ENCODE data around the gene DQX1. TPM values are rescaled to one million over a fixed set of nuclear protein-coding genes. Genes with fewer than 3 reads are reported as not detected.

The DQX1 gene
- total RNA-seq, 1 donor from 2014 or later: not detected

- ATAC-seq (ENCODE audit: poor library complexity) (no peak), DNase-seq (no peak)
- intact Hi-C loops (cut with DNase I): no loop called here
These were observed 30.9 kb upstream of the DQX1 start for GRCh38 chr2:74556831-74557370.

DNA sequence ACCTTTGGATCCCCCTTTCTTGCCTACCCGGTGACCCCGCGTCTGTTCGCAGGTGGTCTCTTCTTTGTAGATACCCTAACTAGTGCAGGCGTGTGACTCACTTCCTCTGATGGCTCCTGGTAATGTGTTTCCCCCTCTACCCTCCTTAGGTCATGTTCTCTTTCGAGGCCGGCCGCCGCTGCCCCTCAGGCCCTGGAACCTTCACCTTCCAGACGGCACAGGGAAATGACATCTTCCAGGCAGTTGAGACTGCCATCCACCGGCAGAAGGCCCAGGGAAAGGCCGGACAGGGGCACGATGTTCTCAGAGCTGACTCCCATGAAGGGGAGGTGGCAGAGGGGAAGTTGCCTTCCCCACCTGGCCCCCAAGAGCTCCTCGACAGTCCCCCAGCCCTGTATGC, 30.1 kb upstream of the DQX1 start:
- DNase-seq: no peak
- ATAC-seq (ENCODE audit: poor library complexity): no peak
- intact Hi-C loops (cut with DNase I): no loop called here

DNA sequence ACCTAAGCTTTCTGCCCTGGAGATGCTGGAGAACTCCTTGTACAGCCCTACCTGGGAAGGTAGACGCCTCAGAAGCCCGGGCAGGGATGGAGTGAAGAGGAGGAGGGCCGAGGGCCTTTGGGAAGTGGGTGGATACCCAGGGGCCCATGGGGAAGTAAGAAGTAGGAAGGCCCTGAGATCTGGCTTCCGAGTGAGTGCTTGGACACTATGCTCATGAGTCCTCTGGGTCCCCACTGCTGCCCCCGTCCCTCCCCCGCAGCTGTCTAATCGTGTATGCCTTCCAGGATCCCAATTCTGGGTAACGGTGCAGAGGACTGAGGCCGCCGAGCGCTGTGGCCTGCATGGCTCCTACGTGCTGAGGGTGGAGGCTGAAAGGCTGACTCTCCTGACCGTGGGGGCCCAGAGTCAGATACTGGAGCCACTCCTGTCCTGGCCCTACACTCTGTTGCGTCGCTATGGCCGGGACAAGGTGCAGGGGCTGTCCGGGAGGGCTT, 29.6 kb upstream of the DQX1 start:
- ATAC-seq (ENCODE audit: poor library complexity): no peak
- intact Hi-C loops (cut with DNase I): no loop called here
- peak; percentile 49 for DNase-seq

- DNase-seq (peak; percentile 73), ATAC-seq (ENCODE audit: poor library complexity) (peak; percentile 45)
- intact Hi-C loops (cut with DNase I): no loop called here
These were observed 28.9 kb upstream of the DQX1 start for GRCh38 chr2:74554820-74555531.

- intact Hi-C loops (cut with DNase I): no loop called here
- ATAC-seq (ENCODE audit: poor library complexity) (peak; percentile 90), DNase-seq (peak; percentile 94)
These were observed 28.1 kb upstream of the DQX1 start, which contains the start of the genes DOK1 and LOXL3 for GRCh38 chr2:74553892-74554819. Gene DOK1, plus strand, starts transcription at chr2:74554720. Its CDS starts 35 bp downstream, at chr2:74554755. Gene LOXL3, minus strand, starts transcription at chr2:74553942. Its CDS starts 1,308 bp downstream, at chr2:74552634.

DNA sequence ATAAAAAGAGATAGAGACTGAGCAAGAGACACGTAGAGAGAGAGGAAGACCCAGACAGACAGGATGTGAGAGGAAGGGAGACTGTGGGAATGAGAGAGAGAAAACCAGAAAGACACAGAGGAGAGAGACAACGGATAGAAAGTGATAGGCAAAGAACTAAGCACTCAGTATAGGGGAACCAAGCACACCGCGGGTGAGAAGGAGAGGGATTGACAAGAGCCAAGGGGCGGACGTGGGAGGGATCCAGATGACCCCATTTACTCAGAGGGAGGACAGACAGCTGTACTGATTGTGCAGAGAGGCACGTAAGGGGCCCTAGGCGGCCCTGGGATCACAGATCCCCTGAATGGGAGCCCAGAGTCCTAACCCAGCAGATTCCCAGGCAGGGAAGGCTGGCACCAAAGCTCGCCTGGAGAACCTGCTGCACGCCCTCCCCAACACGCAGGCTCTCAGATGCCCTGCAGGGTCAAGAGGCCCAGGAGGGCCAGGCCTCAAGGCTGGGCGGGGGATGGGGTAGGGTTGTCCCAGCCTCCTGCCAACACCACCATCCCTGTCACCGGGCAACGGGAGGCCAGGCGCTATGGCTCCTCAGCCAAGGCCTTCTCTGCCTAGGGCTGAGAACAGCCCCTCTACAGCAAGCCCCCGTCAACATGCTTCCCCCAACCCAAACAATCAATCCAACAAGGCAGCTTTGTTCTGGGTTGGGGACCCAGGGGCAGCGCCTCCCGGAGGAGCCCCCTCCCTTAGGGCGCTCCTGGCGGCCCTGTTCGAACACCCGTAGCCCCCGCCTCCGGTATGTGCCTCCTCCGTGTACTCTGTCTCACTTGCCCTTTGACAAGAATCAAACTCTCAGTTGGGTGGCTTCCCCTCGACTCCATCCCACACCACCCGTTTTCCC, 27.1 kb upstream of the DQX1 start:
- DNase-seq: no peak
- intact Hi-C loops (cut with DNase I): no loop called here
- ATAC-seq (ENCODE audit: poor library complexity): no peak

GRCh38 chr2:74551942-74552913, 26.2 kb upstream of the DQX1 start:
- ATAC-seq (ENCODE audit: poor library complexity) (no peak), DNase-seq (no peak)
- intact Hi-C loops (cut with DNase I): no loop called here

- DNase-seq (no peak), ATAC-seq (ENCODE audit: poor library complexity) (no peak)
- intact Hi-C loops (cut with DNase I): no loop called here
These were observed 25.5 kb upstream of the DQX1 start for GRCh38 chr2:74551530-74551929.

- no peak for ATAC-seq (ENCODE audit: poor library complexity)
- intact Hi-C loops (cut with DNase I): no loop called here
- no peak for DNase-seq
These were observed 24.2 kb upstream of the DQX1 start for GRCh38 chr2:74550231-74550630.

- ATAC-seq (ENCODE audit: poor library complexity): peak; percentile 90
- intact Hi-C loops (cut with DNase I): no loop called here
- DNase-seq: peak; percentile 87
These were observed 23.1 kb upstream of the DQX1 start for GRCh38 chr2:74548900-74549826.

DNA sequence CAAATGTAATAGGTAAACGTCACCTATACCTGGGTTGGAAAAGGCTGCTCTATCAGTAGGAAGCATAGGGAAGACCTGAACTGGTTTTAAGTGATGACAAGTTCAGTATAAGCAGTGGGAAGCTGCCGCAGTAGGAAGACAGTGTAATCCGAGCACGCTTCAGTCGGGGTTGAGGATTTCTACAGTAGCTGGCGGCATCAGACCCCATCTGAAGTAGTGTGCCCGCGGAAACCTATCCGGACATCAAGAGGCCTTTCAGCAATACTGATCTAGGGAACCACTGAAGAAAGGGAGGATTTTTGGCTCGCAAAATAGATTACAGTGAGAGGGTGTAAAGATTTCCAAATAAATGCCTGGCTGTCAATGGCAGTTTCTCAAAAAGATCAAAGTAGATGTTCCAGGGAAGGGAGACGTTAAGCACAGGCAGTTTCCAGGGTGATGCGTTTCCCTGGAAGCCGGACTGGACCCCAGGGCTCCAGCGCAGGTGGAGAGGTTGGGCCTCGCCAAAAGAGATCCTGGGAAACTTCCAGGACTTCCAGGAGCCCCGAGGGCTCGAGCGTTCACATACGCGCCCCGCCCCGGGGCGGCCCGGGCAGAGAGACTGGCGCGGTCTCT, 22.4 kb upstream of the DQX1 start:
- no peak for DNase-seq
- ATAC-seq (ENCODE audit: poor library complexity): no peak
- intact Hi-C loops (cut with DNase I): no loop called here

DNA sequence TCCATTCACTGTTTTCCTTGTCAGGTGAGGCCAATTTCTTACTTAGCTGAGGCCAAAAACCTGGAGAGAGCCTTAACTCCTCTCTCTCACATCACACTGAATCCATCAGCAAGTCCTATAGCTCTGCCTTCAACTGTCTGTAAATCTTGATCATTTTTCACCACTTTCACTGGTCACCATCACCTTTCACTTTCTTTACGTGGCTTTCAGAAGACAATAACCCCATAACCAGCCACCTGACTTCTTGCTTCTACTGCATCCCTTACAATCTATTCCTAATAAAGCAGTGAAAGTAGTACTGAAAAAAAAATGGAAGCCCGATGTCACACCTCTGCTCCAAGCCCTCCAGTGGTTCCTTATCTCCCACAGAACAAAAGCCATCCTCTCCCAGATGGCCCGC, 20.0 kb upstream of the DQX1 start:
- DNase-seq: no peak
- intact Hi-C loops (cut with DNase I): no loop called here
- ATAC-seq (ENCODE audit: poor library complexity): no peak

DNA sequence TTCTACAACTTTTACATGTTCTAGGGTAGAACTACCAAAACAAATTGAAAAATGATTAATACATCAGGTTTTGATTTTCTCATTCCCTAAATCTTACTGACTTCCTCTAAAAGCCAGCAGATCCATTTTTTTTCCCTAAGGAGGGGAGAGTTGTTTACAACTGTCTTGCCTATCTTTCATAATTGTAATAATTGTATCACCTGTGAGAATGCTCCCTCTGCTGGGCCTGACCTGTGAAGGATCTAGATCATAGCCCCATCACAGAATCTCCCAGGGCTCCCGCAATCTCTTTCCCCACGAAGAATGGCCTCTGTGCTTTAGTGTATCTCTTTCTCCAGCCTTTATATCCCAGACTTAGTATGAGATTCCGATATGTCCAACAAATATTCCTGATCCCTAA, 18.6 kb upstream of the DQX1 start:
- DNase-seq (no peak), ATAC-seq (ENCODE audit: poor library complexity) (no peak)
- intact Hi-C loops (cut with DNase I): no loop called here

DNA sequence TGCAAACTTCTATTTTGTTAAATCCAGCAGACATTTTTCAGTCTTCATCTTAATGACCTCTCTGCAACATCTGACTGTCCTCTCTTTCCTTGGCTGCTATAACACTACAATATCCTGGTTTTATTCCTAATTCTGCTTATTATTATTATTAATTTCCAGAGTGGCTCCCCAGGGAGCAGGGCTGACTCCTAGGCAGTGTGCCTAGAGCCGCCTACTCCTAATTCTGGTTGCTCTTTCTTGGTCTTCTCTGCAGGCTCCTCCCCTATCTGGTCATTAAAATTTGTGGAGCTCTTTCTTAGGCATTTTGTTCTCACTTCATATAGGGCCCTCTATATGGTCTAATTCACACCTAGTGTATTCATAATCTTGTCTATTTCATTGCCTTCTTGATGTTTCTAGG, 16.9 kb upstream of the DQX1 start:
- ATAC-seq (ENCODE audit: poor library complexity): no peak
- intact Hi-C loops (cut with DNase I): no loop called here
- no peak for DNase-seq

GRCh38 chr2:74540291-74540690, 14.3 kb upstream of the DQX1 start:
- intact Hi-C loops (cut with DNase I): no loop called here
- ATAC-seq (ENCODE audit: poor library complexity): peak; percentile 72
- peak; percentile 83 for DNase-seq

DNA sequence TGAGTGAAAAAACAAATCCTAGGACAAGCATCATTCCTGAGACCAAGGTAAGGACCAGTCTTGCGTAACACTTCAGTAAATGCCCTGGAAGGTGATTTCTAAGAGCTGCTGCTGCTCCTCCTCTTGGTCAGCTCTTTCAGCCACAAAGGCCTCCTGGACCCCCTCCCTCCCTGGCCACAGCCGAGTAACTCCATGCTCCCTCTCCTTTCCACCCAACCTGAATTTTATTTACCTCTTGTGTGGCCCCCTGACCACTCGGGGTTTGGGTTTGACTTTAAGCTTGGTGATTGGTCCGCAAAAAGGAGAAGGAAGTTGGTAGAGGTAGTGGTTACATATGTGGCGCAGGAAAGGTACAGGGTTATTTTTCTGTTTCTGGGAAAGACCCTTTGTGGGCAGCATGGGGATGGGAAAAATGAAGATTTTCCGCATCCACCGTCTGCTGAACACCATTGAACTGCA, 12.9 kb upstream of the DQX1 start:
- ATAC-seq (ENCODE audit: poor library complexity) (no peak), DNase-seq (no peak)
- intact Hi-C loops (cut with DNase I): no loop called here

Measured in Right ventricle myocardium superior (tissue), 1 donor.